Right lobe of liver (tissue), 4 donors: ENCODE measurements around the gene FREM1.

Source experiments
- CTCF ChIP-seq, 4 donors: fragments of 200-600 bp in 3 of 4; fragments of 450-650 bp in 1 of 4; IDR thresholded peaks; one replicate each; pipeline versions ENCODE4 v1.5.1 to v1.8.0; 2016 to 2022; ENCODE audit warnings: antibody characterized with exemption in 4 of 4, mild to moderate bottlenecking in 2 of 4
- POLR2A ChIP-seq: fragments of 450-650 bp; IDR thresholded peaks from one replicate; pipeline ENCODE4 v1.6.1; 2017; ENCODE audit warnings: antibody characterized with exemption, mild to moderate bottlenecking
- donor health status: DM: no; HTN: no; CAD: no.
- donor health status: DM: no; HTN: no; CAD: no.
- donor health status: DM: no; HTN: yes; CAD: no.

- no peak for TF ChIP-seq POLR2A
- TF ChIP-seq CTCF (IDR thresholded peaks at IDR 0.05), result no peak
These were observed 85.7 kb downstream of the FREM1 start for GRCh38 chr9:14824481-14824880.
